HG03558 (cell line): ENCODE data around the gene GTPBP1.
A peak's percentile ranks its signal among the peaks of the same experiment; 100 is the strongest.

ENCODE experiments used
- ATAC-seq: cut with Tn5 transposase; IDR thresholded peaks from one replicate; pipeline ENCODE4 v1.9.1; 2021; ENCODE audit warnings: moderate number of reproducible peaks; ENCODE audit not compliant: unreplicated experiment; ENCODE audit errors: extremely low read depth

The GTPBP1 gene

GRCh38 chr22:38705235-38706100, at the start of gene GTPBP1:
Gene GTPBP1 (plus strand): TSS chr22:38705944. CDS start chr22:38705956, 12 bp downstream.
- peak; percentile 51 for ATAC-seq

GRCh38 chr22:38656256-38657044, 49.3 kb upstream of the GTPBP1 start, which contains the start of the genes CBY1 and FAM227A:
Gene CBY1 (plus strand): TSS chr22:38656638. CDS start chr22:38668055, 11,417 bp downstream.
Gene FAM227A (minus strand): TSS chr22:38656392. CDS start chr22:38650168, 6,224 bp downstream.
- no peak for ATAC-seq

- ATAC-seq = no peak
Measured at GRCh38 chr22:38657045-38657909, 48.5 kb upstream of the GTPBP1 start.

GRCh38 chr22:38674888-38675287, 30.9 kb upstream of the GTPBP1 start:
- ATAC-seq = no peak

- no peak for ATAC-seq
Measured at GRCh38 chr22:38675833-38676232, 29.9 kb upstream of the GTPBP1 start.

- ATAC-seq = no peak
Measured at GRCh38 chr22:38681582-38682335, 24.0 kb upstream of the GTPBP1 start, which contains the start of gene TOMM22. Gene TOMM22 (plus strand): TSS chr22:38681957. CDS start chr22:38681979, 22 bp downstream.

- ATAC-seq = no peak
Measured at GRCh38 chr22:38684895-38685294, 20.8 kb upstream of the GTPBP1 start.

- ATAC-seq = no peak
Measured at GRCh38 chr22:38685761-38686160, 20.0 kb upstream of the GTPBP1 start.

GRCh38 chr22:38689651-38690050, 16.1 kb upstream of the GTPBP1 start:
- ATAC-seq = no peak

GRCh38 chr22:38694049-38694448, 11.7 kb upstream of the GTPBP1 start:
- ATAC-seq = no peak

- ATAC-seq = no peak
Measured at GRCh38 chr22:38694940-38695339, 10.8 kb upstream of the GTPBP1 start.

GRCh38 chr22:38696606-38697424, 8.9 kb upstream of the GTPBP1 start:
- no peak for ATAC-seq

- ATAC-seq = no peak
Measured at GRCh38 chr22:38697425-38698089, 8.2 kb upstream of the GTPBP1 start.

GRCh38 chr22:38698407-38699094, 7.2 kb upstream of the GTPBP1 start:
- ATAC-seq = no peak

- no peak for ATAC-seq
Measured at GRCh38 chr22:38699143-38699542, 6.6 kb upstream of the GTPBP1 start.

- no peak for ATAC-seq
Measured at GRCh38 chr22:38699784-38700183, 6.0 kb upstream of the GTPBP1 start.

- ATAC-seq = no peak
Measured at GRCh38 chr22:38700270-38700788, 5.4 kb upstream of the GTPBP1 start.
